Activated CD8-positive, alpha-beta memory T cell treated with anti-CD3 and anti-CD28 coated beads, Interleukin-2, amount 10 ng/mL, durations not matched to agents 7 days and 5 days (primary cell): ENCODE data around the gene AMBRA1. TPM values are rescaled to one million over a fixed set of nuclear protein-coding genes. Genes with fewer than 3 reads are reported as not detected.

Source experiments
- ATAC-seq: fragments of 150-1000 bp; cut with Tn5 transposase; one replicate; pipeline ENCODE4 v1.10.0; 2021; ENCODE audit warnings: moderate library complexity
- CTCF ChIA-PET: fragments of 350-600 bp; sonication (Branson Sonifier 250); formaldehyde crosslinking; loops from one replicate; lab custom pipeline; 2021; ENCODE audit warnings: antibody characterized with exemption; lab: Charles Lee
- DNase-seq: peaks from one replicate; pipeline ENCODE4 v3.0.0-alpha.2; 2020
- H3K27ac Mint-ChIP-seq: one replicate; pipeline ENCODE4 v1.8.0; 2021; ENCODE audit warnings: mild to moderate bottlenecking, mixed read lengths
- H3K27me3 Mint-ChIP-seq: one replicate; pipeline ENCODE4 v1.8.0; 2021; ENCODE audit warnings: mixed read lengths
- H3K36me3 Mint-ChIP-seq: one replicate; pipeline ENCODE4 v1.8.0; 2021; ENCODE audit warnings: mild to moderate bottlenecking, mixed read lengths
- H3K4me1 Mint-ChIP-seq: one replicate; pipeline ENCODE4 v1.8.0; 2021; ENCODE audit warnings: mixed read lengths
- H3K4me3 Mint-ChIP-seq: one replicate; pipeline ENCODE4 v1.8.0; 2021; ENCODE audit warnings: mild to moderate bottlenecking, moderate library complexity, mixed read lengths
- H3K9me3 Mint-ChIP-seq: one replicate; pipeline ENCODE4 v1.8.0; 2022; ENCODE audit warnings: low read depth, mixed read lengths
- total RNA-seq, 2 experiments: library from RNA; stranded (reverse); gene quantifications; one replicate each; pipeline ENCODE4 v1.2.3, GENCODE V29; 2021

The AMBRA1 gene
- total RNA-seq, 2 experiments from 2014 or later, result 36.1 to 41.9 TPM

GRCh38 chr11:46499821-46500220 lies 94.0 kb downstream of the AMBRA1 start:
- no peak for DNase-seq
- H3K36me3 Mint-ChIP-seq, result peaks cover 8% of the 10 kb centered on the region
- no peak overlapping the region for H3K4me3 Mint-ChIP-seq
- peaks cover 9% of the 10 kb centered on the region for H3K4me1 Mint-ChIP-seq
- H3K27ac Mint-ChIP-seq, result no peak overlapping the region
- H3K9me3 Mint-ChIP-seq, result no peaks in the 10 kb centered on the region
- ATAC-seq, result no peak
- CTCF ChIA-PET, result interaction anchor here (0.5 to 2.3 kb wide), 3 partner anchors 10 to 171 kb away, joined by 3 to 10 read pairs (median 4); no protein-coding TSS in a partner anchor
- H3K27me3 Mint-ChIP-seq, result no peaks in the 10 kb centered on the region

GRCh38 chr11:46498968-46499367 lies 94.9 kb downstream of the AMBRA1 start:
- DNase-seq, result no peak

GRCh38 chr11:46498179-46498578 lies 95.6 kb downstream of the AMBRA1 start:
- no peak overlapping the region for H3K27ac Mint-ChIP-seq
- DNase-seq (no peak), ATAC-seq (no peak)
- H3K4me3 Mint-ChIP-seq, result no peak overlapping the region
- no peaks in the 10 kb centered on the region for H3K27me3 Mint-ChIP-seq
- peaks cover 7% of the 10 kb centered on the region for H3K36me3 Mint-ChIP-seq
- H3K4me1 Mint-ChIP-seq, result peaks cover 2% of the 10 kb centered on the region
- H3K9me3 Mint-ChIP-seq, result no peaks in the 10 kb centered on the region
- CTCF ChIA-PET, result interaction anchor here (1.9 to 2.3 kb wide), 2 partner anchors 8 to 10 kb away, joined by 4 to 10 read pairs; no protein-coding TSS in a partner anchor

More at GRCh38 chr11:46498968-46499367, 94.9 kb downstream of the AMBRA1 start:
- Mint-ChIP-seq H3K4me1 (peaks cover 3% of the 10 kb centered on the region), H3K36me3 (peaks cover 5% of the 10 kb centered on the region), H3K27ac (no peak overlapping the region), H3K27me3 (no peaks in the 10 kb centered on the region), H3K9me3 (no peaks in the 10 kb centered on the region), H3K4me3 (no peak overlapping the region)
- CTCF ChIA-PET, result interaction anchor here (2.3 kb wide), 1 partner anchor 9 kb away, joined by 10 read pairs; no protein-coding TSS in a partner anchor
- ATAC-seq, result no peak

- Mint-ChIP-seq H3K27ac (no peak overlapping the region), H3K4me1 (no peaks in the 10 kb centered on the region), H3K9me3 (no peaks in the 10 kb centered on the region), H3K27me3 (no peaks in the 10 kb centered on the region), H3K36me3 (peaks cover 5% of the 10 kb centered on the region), H3K4me3 (no peak overlapping the region)
- DNase-seq (no peak), ATAC-seq (no peak)
- CTCF ChIA-PET, result interaction anchor here (1.9 to 2.8 kb wide), 2 partner anchors 9 to 32 kb away, joined by 4 to 8 read pairs; no protein-coding TSS in a partner anchor
These were observed 96.3 kb downstream of the AMBRA1 start for GRCh38 chr11:46497498-46497897.

- Mint-ChIP-seq H3K27me3 (no peaks in the 10 kb centered on the region), H3K4me3 (no peak overlapping the region), H3K36me3 (peaks cover 4% of the 10 kb centered on the region), H3K4me1 (peaks cover 4% of the 10 kb centered on the region), H3K9me3 (no peaks in the 10 kb centered on the region), H3K27ac (no peak overlapping the region)
- CTCF ChIA-PET, result interaction anchor here (2.0 kb wide), 1 partner anchor 35 kb away, joined by 8 read pairs; no protein-coding TSS in a partner anchor
- DNase-seq, result no peak
- ATAC-seq, result no peak
These were observed 100.0 kb downstream of the AMBRA1 start for GRCh38 chr11:46493791-46494190.

- H3K27me3 Mint-ChIP-seq, result no peaks in the 10 kb centered on the region
- peaks cover 4% of the 10 kb centered on the region for H3K4me1 Mint-ChIP-seq
- ATAC-seq (no peak), DNase-seq (no peak)
- CTCF ChIA-PET, result interaction anchor here (1.2 to 2.0 kb wide), 3 partner anchors 17 to 37 kb away, joined by 3 to 8 read pairs (median 4); no protein-coding TSS in a partner anchor
- peaks cover 4% of the 10 kb centered on the region for H3K36me3 Mint-ChIP-seq
- no peak overlapping the region for H3K27ac Mint-ChIP-seq
- H3K9me3 Mint-ChIP-seq, result no peaks in the 10 kb centered on the region
- no peak overlapping the region for H3K4me3 Mint-ChIP-seq
These were observed 101.3 kb downstream of the AMBRA1 start for GRCh38 chr11:46492532-46492931.

- Mint-ChIP-seq H3K4me1 (peaks cover 4% of the 10 kb centered on the region), H3K27me3 (no peaks in the 10 kb centered on the region)
These were observed 102.0 kb downstream of the AMBRA1 start for GRCh38 chr11:46491661-46492330.

GRCh38 chr11:46490666-46491065 lies 103.2 kb downstream of the AMBRA1 start:
- CTCF ChIA-PET, result interaction anchor here (0.7 to 2.4 kb wide), 17 partner anchors 8 to 210 kb away, joined by 3 to 20 read pairs (median 5); partner anchors contain the start of genes ATG13, HARBI1 and ZNF408
- Mint-ChIP-seq H3K27ac (no peak overlapping the region), H3K36me3 (peaks cover 4% of the 10 kb centered on the region)

More at GRCh38 chr11:46491661-46492330, 102.0 kb downstream of the AMBRA1 start:
- no peaks in the 10 kb centered on the region for H3K9me3 Mint-ChIP-seq
- DNase-seq (no peak), ATAC-seq (no peak)
- H3K4me3 Mint-ChIP-seq, result no peak overlapping the region
- CTCF ChIA-PET, result interaction anchor here (1.2 to 2.4 kb wide), 5 partner anchors 16 to 102 kb away, joined by 3 to 18 read pairs (median 6); no protein-coding TSS in a partner anchor
- H3K27ac Mint-ChIP-seq, result no peak overlapping the region
- H3K36me3 Mint-ChIP-seq, result peaks cover 4% of the 10 kb centered on the region

GRCh38 chr11:46489656-46490560 lies 103.9 kb downstream of the AMBRA1 start:
- H3K9me3 Mint-ChIP-seq, result no peaks in the 10 kb centered on the region
- peak; percentile 80 for ATAC-seq
- CTCF ChIA-PET, result interaction anchor here (0.7 to 2.4 kb wide), 21 partner anchors 9 to 211 kb away, joined by 3 to 20 read pairs (median 5); partner anchors contain the start of genes AMBRA1, ATG13, HARBI1 and ZNF408
- H3K27me3 Mint-ChIP-seq, result no peaks in the 10 kb centered on the region
- peak; percentile 53 for DNase-seq
- H3K36me3 Mint-ChIP-seq, result peaks cover 4% of the 10 kb centered on the region
- no peak overlapping the region for H3K4me3 Mint-ChIP-seq
- H3K27ac Mint-ChIP-seq, result no peak overlapping the region
- peaks cover 4% of the 10 kb centered on the region for H3K4me1 Mint-ChIP-seq

More at GRCh38 chr11:46490666-46491065, 103.2 kb downstream of the AMBRA1 start:
- Mint-ChIP-seq H3K9me3 (no peaks in the 10 kb centered on the region), H3K4me1 (peaks cover 4% of the 10 kb centered on the region), H3K27me3 (no peaks in the 10 kb centered on the region), H3K4me3 (no peak overlapping the region)
- DNase-seq (no peak), ATAC-seq (no peak)

GRCh38 chr11:46485856-46486443 lies 107.9 kb downstream of the AMBRA1 start:
- no peaks in the 10 kb centered on the region for H3K9me3 Mint-ChIP-seq
- H3K4me3 Mint-ChIP-seq, result no peak overlapping the region
- DNase-seq (no peak), ATAC-seq (no peak)
- no peaks in the 10 kb centered on the region for H3K36me3 Mint-ChIP-seq
- no peaks in the 10 kb centered on the region for H3K27me3 Mint-ChIP-seq
- peaks cover 2% of the 10 kb centered on the region for H3K4me1 Mint-ChIP-seq
- H3K27ac Mint-ChIP-seq, result no peak overlapping the region
- CTCF ChIA-PET, result no interaction called here

GRCh38 chr11:46484101-46484500 lies 109.7 kb downstream of the AMBRA1 start:
- no peak for ATAC-seq

GRCh38 chr11:46480909-46481308 lies 112.9 kb downstream of the AMBRA1 start:
- Mint-ChIP-seq H3K27me3 (no peaks in the 10 kb centered on the region), H3K4me3 (no peak overlapping the region), H3K9me3 (no peaks in the 10 kb centered on the region), H3K27ac (no peak overlapping the region), H3K4me1 (peaks cover 12% of the 10 kb centered on the region), H3K36me3 (no peaks in the 10 kb centered on the region)
- DNase-seq (no peak), ATAC-seq (no peak)
- CTCF ChIA-PET, result interaction anchor here (1.8 to 3.1 kb wide), 2 partner anchors 9 to 48 kb away, joined by 4 to 11 read pairs; no protein-coding TSS in a partner anchor

More at GRCh38 chr11:46484101-46484500, 109.7 kb downstream of the AMBRA1 start:
- Mint-ChIP-seq H3K27me3 (no peaks in the 10 kb centered on the region), H3K4me1 (peaks cover 2% of the 10 kb centered on the region), H3K9me3 (no peaks in the 10 kb centered on the region), H3K4me3 (no peak overlapping the region), H3K36me3 (no peaks in the 10 kb centered on the region), H3K27ac (no peak overlapping the region)
- DNase-seq, result no peak
- CTCF ChIA-PET, result no interaction called here
